GM19467 (cell line): ENCODE results near the gene AMPH.
"Not testable (repeated sequence)": the region's sequence is repeated elsewhere in the genome, so short reads cannot be mapped to it uniquely, and the experiment has no call there.

ENCODE experiments used
- ATAC-seq: cut with Tn5 transposase; IDR thresholded peaks from one replicate; pipeline ENCODE4 v1.9.1; 2021; ENCODE audit warnings: mild to moderate bottlenecking, moderate library complexity; ENCODE audit not compliant: unreplicated experiment

AMPH gene

DNA sequence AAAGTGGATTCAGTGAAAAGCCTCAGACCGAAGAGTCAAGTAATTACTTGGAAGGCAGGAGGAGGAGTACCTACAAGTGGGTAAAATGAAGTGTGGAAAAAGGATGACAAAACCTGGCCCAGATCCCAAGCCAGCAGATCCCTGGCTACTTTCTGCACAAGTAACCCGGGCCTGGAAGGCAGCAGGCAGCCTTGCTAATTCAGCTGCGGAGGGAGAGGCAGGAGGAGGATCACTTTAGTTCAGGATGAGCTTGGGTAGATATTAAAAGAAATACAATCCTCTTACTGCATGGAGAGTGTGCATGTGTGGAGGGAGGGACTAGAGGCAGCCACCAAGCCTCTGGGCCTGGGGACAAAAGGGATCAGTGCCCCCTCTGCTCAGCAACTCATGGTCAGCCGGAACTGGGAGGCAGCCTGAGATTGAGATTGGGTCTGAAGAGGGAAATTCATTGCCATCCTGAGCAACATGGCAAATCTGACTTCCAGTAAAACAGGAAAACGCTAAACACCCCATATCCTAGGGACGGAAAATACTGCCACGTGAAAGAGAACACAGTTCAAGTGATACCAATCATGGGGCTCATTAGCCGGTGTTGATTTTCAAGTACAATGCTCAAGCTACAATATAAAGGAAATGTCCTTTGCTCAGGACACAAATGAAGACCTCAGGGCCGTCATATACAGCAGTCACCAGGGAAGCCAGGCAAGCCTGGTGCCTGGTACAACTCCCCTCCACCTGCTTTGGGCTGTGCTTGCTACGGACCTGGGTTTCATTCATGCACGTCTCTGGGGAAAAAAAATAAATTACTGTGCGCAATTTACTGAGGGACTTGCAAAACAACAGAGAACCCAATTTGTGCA lies 1.3 kb downstream of the AMPH start:
- no peak for ATAC-seq

DNA sequence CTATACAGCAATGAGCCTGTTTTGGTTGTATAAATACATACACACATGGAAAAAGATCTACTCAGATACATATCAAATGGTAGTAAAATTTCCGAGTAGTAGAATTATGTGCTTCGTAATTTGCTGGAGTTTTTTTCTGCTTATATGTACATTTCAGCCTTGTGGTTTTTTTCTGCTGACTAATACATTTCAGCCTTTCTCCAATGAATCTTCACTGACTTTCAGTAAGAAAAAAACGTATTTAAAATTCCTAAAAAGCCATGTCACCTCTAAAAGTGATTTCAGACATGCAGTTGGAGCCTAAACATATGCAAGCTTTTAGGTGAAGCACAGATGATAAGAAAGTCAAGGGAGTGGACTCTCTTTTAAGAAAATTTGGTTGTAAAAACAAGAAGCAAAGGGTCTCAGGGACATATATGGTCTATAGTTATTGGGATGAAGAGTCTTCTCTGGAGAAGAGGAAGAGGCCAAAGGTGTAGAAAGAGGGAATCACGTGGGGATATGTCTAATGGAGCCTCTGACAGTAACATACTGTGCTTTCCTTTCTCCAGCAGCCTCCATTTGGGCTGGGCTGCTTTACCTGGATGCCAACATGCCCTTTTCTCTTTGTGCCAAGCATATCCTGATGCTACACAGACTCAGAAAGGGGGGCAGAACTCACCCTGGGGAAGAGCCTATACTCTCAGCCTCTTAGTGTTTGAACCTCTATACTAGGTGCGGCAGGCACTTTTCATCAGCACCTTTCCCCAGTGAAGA lies 2.4 kb downstream of the AMPH start:
- ATAC-seq: no peak

DNA sequence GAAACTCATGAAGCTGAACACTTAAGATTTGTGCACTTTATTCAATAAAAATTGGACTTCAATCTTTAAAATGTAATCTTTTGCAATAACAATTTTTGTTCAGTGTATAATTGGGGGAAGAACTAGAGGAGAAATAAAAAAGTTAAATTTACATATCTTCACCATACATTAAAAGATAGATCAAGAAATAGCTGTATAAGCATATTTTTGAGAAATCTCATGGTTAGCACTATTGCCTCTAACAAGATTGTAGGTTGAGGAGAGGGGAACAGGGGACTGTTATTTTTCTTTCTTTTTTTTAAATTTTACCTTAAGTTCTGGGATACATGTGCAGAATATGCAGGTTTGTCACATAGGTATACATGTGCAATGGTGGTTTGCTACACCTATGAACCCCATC lies 5.3 kb downstream of the AMPH start:
- no peak for ATAC-seq

DNA sequence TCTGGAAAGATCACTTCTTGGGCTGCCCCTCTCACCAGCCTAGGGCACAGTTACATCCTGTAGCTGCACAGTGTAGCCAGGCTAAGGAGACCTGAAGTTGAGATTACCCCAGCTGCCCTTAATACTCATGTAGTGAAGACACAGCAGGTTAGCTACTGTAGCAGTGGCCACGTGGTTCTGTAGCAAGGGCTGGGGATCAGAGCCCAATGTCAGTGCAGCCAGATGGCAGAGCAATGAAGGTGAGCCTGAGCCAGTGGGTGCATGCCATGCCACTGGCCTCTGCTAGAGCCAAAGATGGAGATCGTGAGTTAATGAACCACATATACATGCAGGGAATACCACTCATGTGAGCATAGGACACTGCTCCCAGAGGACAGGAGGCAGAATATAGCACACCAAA lies 15.5 kb downstream of the AMPH start:
- no peak for ATAC-seq

DNA sequence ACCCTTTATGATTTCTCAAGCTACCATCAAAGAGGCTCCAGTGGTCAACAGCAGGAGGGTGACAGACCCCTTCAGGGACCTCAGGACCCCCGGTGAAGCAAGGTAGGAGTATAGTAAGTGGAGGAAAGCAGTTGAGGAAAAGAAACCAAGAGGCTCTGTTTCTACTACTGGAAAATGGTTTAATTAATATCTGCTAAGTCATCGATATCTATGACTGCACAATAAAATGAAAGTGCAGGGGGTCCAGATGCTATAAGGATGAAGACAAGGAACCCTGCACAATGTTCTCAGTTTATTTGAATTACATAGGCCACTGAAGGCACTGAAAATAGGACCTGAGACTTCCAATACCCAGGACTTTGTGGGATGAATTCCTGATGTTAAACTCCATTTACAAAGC lies 23.7 kb downstream of the AMPH start:
- ATAC-seq: no peak

DNA sequence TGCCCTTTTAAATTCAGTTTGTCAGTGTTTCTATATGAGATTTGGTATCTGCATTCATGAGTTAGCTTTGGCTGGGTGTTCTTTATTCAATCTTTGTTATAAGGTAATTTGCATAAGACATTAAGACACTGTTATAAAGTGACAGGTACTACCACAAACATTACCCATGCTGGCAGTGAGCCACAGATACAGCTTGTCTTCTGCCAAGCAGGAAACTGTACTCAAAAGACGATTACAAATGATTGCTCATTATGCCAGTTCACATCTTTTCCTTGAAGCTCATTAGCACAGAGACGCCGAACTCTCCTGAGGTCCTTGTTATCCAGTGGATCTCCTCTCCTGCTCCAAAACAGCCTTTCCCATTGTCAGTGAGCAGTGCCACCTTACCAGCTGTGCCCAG lies 30.4 kb downstream of the AMPH start:
- ATAC-seq: no peak

DNA sequence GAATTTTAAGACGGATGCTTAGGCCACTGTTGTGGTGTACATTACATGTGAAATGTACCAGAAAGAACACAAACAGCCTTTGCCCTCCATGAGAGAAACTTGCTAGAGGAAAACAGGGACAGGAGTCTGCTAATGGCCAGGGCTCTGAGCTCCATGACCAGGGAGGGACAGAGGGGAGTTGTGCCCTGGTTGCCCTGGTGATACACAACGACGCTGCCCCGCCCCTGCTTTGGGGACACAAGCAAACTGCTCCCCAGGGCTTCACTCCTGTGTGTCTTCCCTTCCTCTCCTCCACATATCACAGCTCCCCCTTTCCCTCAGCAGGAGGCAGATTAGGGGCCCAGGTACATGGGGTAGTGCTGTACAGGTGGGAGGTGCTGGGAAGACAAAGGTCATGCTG lies 36.2 kb downstream of the AMPH start:
- ATAC-seq: no peak

DNA sequence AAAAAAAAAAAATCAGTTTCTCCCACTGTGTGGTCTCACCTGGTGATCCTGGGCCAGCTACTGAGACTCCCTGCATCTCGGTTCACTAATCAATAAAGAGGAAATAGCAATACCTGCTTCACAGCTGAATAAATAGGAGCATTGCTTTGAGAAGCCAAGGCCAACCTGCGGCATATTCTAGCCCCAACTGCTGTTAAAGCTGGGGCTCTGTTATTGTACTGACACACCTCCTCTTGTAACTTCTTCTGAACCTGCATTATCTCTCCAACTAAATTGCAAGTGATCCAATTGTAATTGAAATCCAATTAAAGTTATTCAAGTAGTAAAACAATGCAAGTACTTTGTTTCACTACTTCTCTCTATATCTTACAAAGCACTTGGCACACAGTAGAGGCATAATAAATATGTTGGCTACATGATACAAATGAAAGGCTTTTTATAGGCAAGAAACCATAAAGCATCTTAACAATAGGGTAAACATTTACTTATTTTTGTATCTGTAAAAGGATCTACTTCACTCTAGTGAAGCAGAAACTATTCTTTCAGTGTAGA lies 38.4 kb downstream of the AMPH start:
- ATAC-seq: no peak

DNA sequence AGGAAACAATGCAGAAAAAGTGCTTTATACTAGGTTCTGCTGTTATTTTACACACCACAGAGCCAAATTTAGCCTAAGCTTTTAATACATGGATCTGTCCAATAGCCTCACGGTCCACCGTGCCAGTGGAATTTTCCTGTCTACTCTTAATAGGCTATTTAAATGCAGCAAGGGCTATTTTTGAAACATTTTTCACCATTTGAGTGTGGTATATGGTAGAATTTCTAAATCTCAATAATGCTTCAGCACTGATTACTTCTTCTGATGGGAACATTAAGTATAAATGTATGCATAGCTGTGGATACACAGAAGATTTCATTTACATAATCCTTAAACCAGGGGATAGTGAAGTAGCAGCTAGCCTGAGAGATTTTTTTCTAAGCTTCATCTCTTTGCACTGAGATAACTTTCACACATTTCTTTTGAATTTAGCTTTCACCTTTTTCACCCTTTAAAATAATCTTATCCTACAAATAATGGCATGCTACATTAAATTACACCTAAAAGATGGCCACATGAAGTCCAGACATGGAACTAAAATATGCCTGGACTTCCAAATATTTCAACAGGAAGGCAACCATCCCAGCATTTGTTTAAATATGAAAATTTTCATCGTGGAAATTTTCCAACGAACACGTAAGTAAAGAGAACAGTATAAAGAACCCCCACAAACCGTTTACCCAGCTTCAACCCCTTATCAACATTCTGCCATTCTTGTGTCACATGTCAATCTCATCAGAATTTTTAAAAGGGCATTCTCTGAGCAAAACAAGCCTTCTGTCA lies 45.4 kb downstream of the AMPH start:
- no peak for ATAC-seq

DNA sequence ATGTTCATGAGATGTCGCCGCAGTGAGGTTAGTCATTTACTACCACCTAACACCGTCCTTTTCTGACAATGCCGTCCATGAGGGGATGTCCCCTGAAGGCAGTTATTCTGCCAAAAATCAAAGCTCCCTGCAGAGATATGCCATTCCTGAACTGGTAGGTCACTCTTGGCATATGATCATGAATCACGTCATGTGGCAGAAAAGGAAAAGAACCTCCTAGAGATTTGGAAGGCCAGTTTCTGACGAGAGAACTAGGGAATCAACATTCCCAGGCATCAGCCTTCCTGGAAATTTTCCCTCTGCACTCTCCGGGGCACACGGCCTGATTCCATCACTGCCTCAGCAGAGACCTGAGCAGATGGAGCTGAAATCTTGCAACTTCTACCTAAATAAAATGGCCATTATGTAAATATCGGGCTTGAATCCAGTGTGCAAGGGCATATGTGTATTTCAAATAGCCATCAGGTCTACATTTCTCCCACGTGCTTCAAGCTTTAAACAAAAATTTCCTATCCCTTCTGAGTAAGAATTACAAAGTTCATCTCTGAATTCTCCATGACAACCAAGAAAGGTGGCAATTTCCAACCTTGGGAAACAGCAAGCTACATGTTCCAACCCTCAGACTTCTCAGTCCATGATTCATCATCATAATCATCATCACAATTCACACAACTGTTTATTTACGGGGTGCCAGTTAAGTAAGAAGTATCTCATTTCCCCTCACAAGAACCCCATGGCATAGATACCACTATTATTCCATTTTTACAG lies 46.5 kb downstream of the AMPH start:
- no peak for ATAC-seq

DNA sequence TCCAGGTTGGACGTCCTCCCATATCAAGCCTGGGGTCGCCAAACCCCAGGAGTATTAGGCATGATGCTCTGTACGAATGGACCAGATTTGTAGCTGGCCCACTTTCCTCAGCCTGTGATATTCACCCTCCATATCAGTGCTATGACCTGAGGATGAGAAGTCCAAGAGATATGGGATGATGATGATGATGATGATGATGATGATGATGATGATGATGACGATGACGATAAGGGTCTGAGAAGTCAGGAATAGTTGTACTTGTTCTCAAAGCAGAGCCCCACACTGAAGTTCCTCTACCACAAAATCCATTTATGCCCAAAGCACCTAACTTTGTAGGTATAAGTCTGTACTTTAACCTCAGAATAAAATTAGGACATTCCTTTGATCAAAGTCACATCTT lies 50.7 kb downstream of the AMPH start:
- no peak for ATAC-seq

DNA sequence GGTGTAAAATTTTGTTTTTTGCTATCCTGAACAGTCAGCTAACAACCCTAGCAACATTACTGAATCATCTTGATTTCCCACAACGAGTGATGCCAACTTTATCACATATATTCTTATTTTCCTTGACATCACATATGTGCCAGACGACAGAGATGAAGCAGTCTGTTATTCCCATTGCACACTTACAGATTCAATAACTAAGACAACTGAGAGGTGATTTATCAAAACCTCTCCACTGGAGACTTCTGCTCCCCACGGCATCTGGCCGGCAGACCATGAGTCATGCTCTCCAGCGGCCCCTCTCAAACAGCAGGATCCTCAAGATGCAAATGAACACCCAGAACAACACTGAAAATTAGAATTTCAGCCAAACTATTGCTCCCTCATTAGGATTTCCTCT lies 57.1 kb downstream of the AMPH start:
- ATAC-seq: no peak

DNA sequence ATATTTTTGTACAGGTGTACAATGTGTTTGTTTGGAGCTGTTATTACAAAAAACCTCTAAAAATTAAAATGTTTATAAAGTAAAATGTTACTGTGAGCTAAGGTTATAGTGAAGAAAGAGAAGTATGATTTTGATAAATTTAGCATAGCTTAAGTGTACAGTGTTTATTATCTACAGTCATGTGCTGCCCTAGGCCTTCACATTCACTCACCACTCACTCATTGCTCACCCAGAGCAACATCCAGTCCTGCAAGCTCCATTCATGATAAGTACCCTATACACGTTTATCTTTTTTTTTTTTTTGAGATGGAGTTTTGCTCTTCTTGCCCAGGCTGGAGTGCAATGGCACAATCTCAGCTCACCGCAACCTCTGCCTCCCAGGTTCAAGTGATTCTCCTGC lies 59.6 kb downstream of the AMPH start:
- not testable (repeated sequence) for ATAC-seq

DNA sequence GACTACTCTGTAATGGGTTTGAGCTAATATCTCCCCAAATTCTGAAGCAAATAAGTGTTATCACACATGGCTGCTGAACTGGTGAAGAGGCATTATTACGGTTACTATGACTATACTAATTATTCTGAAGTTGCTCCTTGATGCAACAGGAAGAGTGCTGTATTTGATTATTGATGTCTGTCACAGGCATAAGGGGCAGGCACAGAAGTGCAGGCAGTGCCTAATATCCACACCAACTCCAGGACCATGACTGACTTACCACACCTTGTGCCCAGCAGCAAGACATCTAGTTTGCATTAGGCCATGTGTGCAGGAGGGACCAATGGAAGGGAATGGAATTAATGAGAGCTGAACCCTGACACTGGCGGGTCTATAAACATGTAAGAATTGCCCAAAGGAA lies 62.7 kb downstream of the AMPH start:
- no peak for ATAC-seq

DNA sequence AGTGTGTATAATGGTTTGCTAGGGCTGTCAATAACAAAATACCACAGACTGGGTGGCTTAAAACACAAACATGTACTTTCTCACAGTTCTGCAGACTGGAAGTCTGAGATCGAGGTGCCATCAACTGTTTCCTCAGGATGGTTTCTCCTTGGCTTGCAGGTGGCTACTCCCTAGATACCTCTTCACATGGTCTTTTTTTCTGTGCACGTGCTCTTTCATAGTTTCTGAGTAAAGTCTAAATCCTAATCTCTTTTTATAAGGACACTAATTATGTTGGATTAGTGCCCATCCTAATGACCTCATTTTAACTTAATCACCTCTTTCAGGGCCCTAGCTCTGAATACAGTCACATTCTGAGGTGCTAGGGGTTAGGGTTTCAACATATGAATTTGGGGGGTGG lies 65.9 kb downstream of the AMPH start:
- no peak for ATAC-seq

DNA sequence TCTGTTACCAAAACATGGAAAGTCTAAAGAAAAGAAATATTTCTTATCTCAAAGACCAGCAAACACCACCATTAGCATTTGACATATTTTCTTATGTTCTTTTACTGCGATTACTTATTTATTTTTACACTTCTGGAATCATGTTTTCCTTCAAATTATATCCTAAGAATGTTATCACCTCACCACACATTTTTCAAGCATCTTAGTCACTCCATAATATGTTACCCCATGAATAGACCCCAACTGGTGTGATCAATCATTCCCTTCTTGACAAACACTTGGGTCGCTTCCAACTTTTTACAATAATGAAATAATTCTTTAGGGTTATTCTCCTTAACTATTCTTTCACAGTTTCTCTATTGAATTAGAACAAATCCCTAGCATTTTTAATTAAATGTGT lies 67.4 kb downstream of the AMPH start:
- no peak for ATAC-seq

DNA sequence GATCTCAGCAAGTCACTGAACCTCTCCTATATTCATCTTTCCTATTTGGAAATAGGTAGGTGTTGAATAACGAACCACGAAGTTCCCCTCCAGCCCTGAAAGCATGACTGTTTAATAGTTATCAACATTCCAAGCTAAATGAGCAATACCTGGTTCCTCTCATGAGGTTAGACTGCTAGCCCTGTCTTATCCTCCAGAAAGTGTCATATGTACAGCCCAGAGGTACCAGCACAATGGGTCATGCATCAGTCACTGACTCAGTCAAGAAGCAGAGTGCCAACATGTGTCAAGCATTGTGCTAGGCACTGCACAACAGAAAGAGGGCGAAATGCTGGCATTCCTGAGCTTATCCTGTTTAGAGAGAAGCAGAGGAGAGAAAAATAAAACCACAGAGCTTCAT lies 70.0 kb downstream of the AMPH start:
- ATAC-seq: no peak

DNA sequence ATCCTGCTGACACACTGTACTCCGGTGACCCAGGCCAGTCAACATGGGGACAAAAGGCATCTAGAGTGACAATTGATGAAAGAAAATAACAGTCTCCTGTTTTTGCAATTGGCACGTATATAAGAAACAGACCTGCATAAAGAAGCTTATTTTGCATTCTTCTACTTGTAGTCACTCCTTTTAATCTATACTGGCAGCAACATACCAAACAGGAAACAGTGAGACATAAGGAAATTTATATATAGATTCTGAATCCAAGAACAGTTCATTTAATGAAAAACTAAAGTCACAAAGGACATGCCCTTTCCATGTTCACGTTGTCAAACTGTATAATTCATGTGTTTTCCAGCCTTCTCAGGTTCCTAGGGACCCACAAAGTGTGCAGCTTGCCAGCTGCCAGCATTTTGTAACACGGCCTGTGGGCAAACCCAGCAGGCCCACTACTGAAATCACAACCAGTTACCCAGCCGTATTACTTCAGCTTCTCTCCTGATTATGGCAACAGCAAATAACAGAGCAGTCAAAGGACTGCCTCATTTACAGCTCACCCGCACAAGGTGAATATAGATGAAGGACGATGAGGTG lies 72.3 kb downstream of the AMPH start:
- no peak for ATAC-seq

DNA sequence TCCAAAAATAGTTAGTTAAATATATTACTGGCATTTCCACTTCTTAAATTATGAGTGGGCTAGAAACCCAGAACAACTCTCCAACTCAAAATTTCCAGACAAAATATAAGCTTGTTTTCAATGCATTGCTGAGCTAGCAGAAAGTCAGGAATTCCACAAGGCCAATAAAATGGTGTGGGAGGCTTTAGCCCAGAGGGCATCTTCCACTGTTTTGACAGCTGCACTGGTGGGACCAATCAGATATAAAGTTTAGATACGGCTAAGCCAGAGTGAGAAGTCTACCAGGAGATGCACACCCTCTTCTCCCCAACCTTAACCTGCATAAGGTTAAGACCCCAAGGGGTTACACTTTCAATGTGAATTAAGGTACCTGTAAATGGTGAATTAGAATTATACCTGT lies 76.6 kb downstream of the AMPH start:
- ATAC-seq: no peak

DNA sequence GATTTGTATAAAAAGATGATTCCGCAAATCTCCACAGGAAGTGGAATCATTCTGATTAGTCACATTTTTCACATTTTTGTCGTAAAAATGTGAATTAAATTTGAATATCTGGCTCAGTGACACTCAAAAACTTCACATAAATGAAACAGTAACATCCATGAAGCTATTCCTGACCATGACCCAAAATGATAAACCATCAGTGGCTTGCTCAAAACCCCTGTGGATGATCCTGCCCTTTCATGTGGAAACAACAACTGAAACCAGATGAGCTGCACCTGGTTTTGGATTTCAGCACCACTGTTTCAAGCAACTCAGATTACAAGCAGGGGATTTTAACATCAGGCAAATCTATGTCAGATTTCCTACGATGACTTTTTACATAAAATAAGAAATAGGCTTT lies 80.3 kb downstream of the AMPH start:
- no peak for ATAC-seq
